BLaER1 treated with 17β-estradiol and CSF1 and Interleukin-3, amounts not matched to agents 10 nM and 100 nM (cell line): ENCODE data around the gene PPFIBP1.
A peak's percentile ranks its signal among the peaks of the same experiment; 100 is the strongest.

Experiments used
- H3K27ac ChIP-seq, 11 experiments: shearing (Covaris generic); formaldehyde crosslinking; 2 replicates each; pipeline ENCODE4 v1.8.1; 2022
- H3K27me3 ChIP-seq, 11 experiments: shearing (Covaris generic); formaldehyde crosslinking; 2 replicates each; pipeline ENCODE4 v1.8.1; 2022
- H3K36me3 ChIP-seq, 11 experiments: shearing (Covaris generic); formaldehyde crosslinking; 2 replicates each; pipeline ENCODE4 v1.8.1; 2022
- H3K4me1 ChIP-seq, 10 experiments: shearing (Covaris generic); formaldehyde crosslinking; 2 replicates each; pipeline ENCODE4 v1.8.1; 2022
- H3K4me2 ChIP-seq, 11 experiments: shearing (Covaris generic); formaldehyde crosslinking; 2 replicates each; pipeline ENCODE4 v1.8.1; 2022
- H3K4me3 ChIP-seq, 10 experiments: shearing (Covaris generic); formaldehyde crosslinking; 2 replicates each; pipeline ENCODE4 v1.8.1; 2022
- H3K9ac ChIP-seq, 11 experiments: shearing (Covaris generic); formaldehyde crosslinking; 2 replicates each; pipeline ENCODE4 v1.8.1; 2022
- H3K9me3 ChIP-seq, 11 experiments: shearing (Covaris generic); formaldehyde crosslinking; replicated peaks in 1 of 11; 2 replicates each; pipeline ENCODE4 v1.8.1; 2022
- H4K20me1 ChIP-seq, 11 experiments: shearing (Covaris generic); formaldehyde crosslinking; 2 replicates each; pipeline ENCODE4 v1.8.1; 2022
- Cebpa-rat ChIP-seq, 11 experiments: shearing (Covaris generic); IDR thresholded peaks; 2 replicates each; pipeline ENCODE4 v1.8.1; 2022

Gene PPFIBP1

GRCh38 chr12:27604431-27604830 is 80.4 kb downstream of the PPFIBP1 start:
- H3K4me2 ChIP-seq: no peak overlapping the region
- H3K4me1 ChIP-seq: peaks cover 0 to 41% (median 12%) of the 10 kb centered on the region in 10 experiments; a peak in 15 of 20 replicates
- H3K4me3 ChIP-seq: no peak overlapping the region
- H3K9ac ChIP-seq: no peak overlapping the region
- no peak for TF ChIP-seq Cebpa-rat (IDR thresholded peaks at IDR 0.05)
- H4K20me1 ChIP-seq: peaks cover 0 to under 1% (median 0%) of the 10 kb centered on the region in 11 experiments; a peak in 3 of 22 replicates
- H3K9me3 ChIP-seq: peaks cover 14 to 34% (median 27%) of the 10 kb centered on the region in 11 experiments
- H3K36me3 ChIP-seq: peaks cover 0 to 28% (median 17%) of the 10 kb centered on the region in 11 experiments; a peak in 14 of 22 replicates
- no peaks in the 10 kb centered on the region for H3K27me3 ChIP-seq
- no peak overlapping the region for H3K27ac ChIP-seq

- Histone ChIP-seq H3K36me3 (peaks cover 0 to 30% (median 17%) of the 10 kb centered on the region in 11 experiments; a peak in 15 of 22 replicates), H3K27ac (no peak overlapping the region), H3K9me3 (peaks cover 14 to 34% (median 27%) of the 10 kb centered on the region in 11 experiments), H3K4me1 (peaks cover 0 to 20% (median 2%) of the 10 kb centered on the region in 10 experiments; a peak in 8 of 20 replicates), H3K4me3 (no peak overlapping the region), H4K20me1 (peaks cover 0 to 7% (median 0%) of the 10 kb centered on the region in 11 experiments; a peak in 2 of 22 replicates), H3K9ac (no peak overlapping the region), H3K27me3 (no peaks in the 10 kb centered on the region), H3K4me2 (peak overlapping the region in 3 of 11 experiments; percentile 27 to 38 (median 38); a peak in 5 of 22 replicates)
- no peak for TF ChIP-seq Cebpa-rat (IDR thresholded peaks at IDR 0.05)
These were observed 83.0 kb downstream of the PPFIBP1 start for GRCh38 chr12:27606986-27607385.

- Histone ChIP-seq H3K4me3 (no peak overlapping the region), H3K27me3 (no peaks in the 10 kb centered on the region), H3K36me3 (peaks cover 0 to 36% (median 21%) of the 10 kb centered on the region in 11 experiments; a peak in 16 of 22 replicates), H3K9me3 (peaks cover 14 to 34% (median 27%) of the 10 kb centered on the region in 11 experiments), H3K4me1 (peaks cover 0 to 17% (median 2%) of the 10 kb centered on the region in 10 experiments; a peak in 8 of 20 replicates), H3K27ac (no peak overlapping the region), H3K4me2 (peak overlapping the region in 4 of 11 experiments; percentile 14 to 38 (median 32); a peak in 7 of 22 replicates), H4K20me1 (peaks cover 0 to 13% (median 0%) of the 10 kb centered on the region in 11 experiments; a peak in 2 of 22 replicates), H3K9ac (no peak overlapping the region)
- no peak for TF ChIP-seq Cebpa-rat (IDR thresholded peaks at IDR 0.05)
These were observed 83.6 kb downstream of the PPFIBP1 start for GRCh38 chr12:27607591-27607990.

- no peak for TF ChIP-seq Cebpa-rat (IDR thresholded peaks at IDR 0.05)
- H3K4me3 ChIP-seq: no peak overlapping the region
- H4K20me1 ChIP-seq: peaks cover 0 to 14% (median 0%) of the 10 kb centered on the region in 11 experiments; a peak in 2 of 22 replicates
- peaks cover 0 to 17% (median 2%) of the 10 kb centered on the region in 10 experiments; a peak in 8 of 20 replicates for H3K4me1 ChIP-seq
- peaks cover 0 to 44% (median 23%) of the 10 kb centered on the region in 11 experiments; a peak in 17 of 22 replicates for H3K36me3 ChIP-seq
- no peak overlapping the region for H3K9ac ChIP-seq
- peaks cover 13 to 23% (median 14%) of the 10 kb centered on the region in 11 experiments for H3K9me3 ChIP-seq
- H3K27ac ChIP-seq: no peak overlapping the region
- no peak overlapping the region for H3K4me2 ChIP-seq
- H3K27me3 ChIP-seq: no peaks in the 10 kb centered on the region
These were observed 84.9 kb downstream of the PPFIBP1 start for GRCh38 chr12:27608890-27609289.

GRCh38 chr12:27610374-27610773 is 86.4 kb downstream of the PPFIBP1 start:
- Histone ChIP-seq H3K9me3 (peaks cover 0 to 8% (median 0%) of the 10 kb centered on the region in 11 experiments; a peak in 3 of 22 replicates), H3K4me2 (no peak overlapping the region), H3K27ac (no peak overlapping the region), H3K4me1 (peaks cover 0 to 17% (median 2%) of the 10 kb centered on the region in 10 experiments; a peak in 8 of 20 replicates), H3K27me3 (no peaks in the 10 kb centered on the region), H3K4me3 (no peak overlapping the region), H3K36me3 (peaks cover 0 to 40% (median 9%) of the 10 kb centered on the region in 11 experiments; a peak in 13 of 22 replicates), H3K9ac (no peak overlapping the region), H4K20me1 (peaks cover 0 to 14% (median 0%) of the 10 kb centered on the region in 11 experiments; a peak in 2 of 22 replicates)
- no peak for TF ChIP-seq Cebpa-rat (IDR thresholded peaks at IDR 0.05)

- H3K9me3 ChIP-seq: peaks cover 0 to 13% (median 0%) of the 10 kb centered on the region in 11 experiments; a peak in 8 of 22 replicates
- no peak overlapping the region for H3K4me2 ChIP-seq
- no peak overlapping the region for H3K4me3 ChIP-seq
- no peak for TF ChIP-seq Cebpa-rat (IDR thresholded peaks at IDR 0.05)
- no peaks in the 10 kb centered on the region for H3K27me3 ChIP-seq
- H3K9ac ChIP-seq: no peak overlapping the region
- H3K36me3 ChIP-seq: peaks cover 0 to 44% (median 19%) of the 10 kb centered on the region in 11 experiments; a peak in 14 of 22 replicates
- H3K4me1 ChIP-seq: peaks cover 10 to 34% (median 23%) of the 10 kb centered on the region in 10 experiments
- H3K27ac ChIP-seq: no peak overlapping the region
- peaks cover 0 to 14% (median 0%) of the 10 kb centered on the region in 11 experiments; a peak in 1 of 22 replicates for H4K20me1 ChIP-seq
These were observed 90.4 kb downstream of the PPFIBP1 start for GRCh38 chr12:27614386-27614785.

- H3K27ac ChIP-seq: no peak overlapping the region
- H3K4me3 ChIP-seq: no peak overlapping the region
These were observed 90.9 kb downstream of the PPFIBP1 start for GRCh38 chr12:27614866-27615265.

GRCh38 chr12:27615331-27615891 is 91.4 kb downstream of the PPFIBP1 start:
- Histone ChIP-seq H3K4me2 (no peak overlapping the region), H4K20me1 (peaks cover 0 to 8% (median 0%) of the 10 kb centered on the region in 11 experiments; a peak in 1 of 22 replicates), H3K27me3 (no peaks in the 10 kb centered on the region), H3K9me3 (peaks cover 0 to 13% (median 0%) of the 10 kb centered on the region in 11 experiments; a peak in 8 of 22 replicates), H3K36me3 (peaks cover 0 to 44% (median 19%) of the 10 kb centered on the region in 11 experiments; a peak in 13 of 22 replicates), H3K4me3 (no peak overlapping the region), H3K9ac (no peak overlapping the region), H3K27ac (no peak overlapping the region), H3K4me1 (peaks cover 13 to 45% (median 32%) of the 10 kb centered on the region in 10 experiments)
- TF ChIP-seq Cebpa-rat (IDR thresholded peaks at IDR 0.05): no peak

More at GRCh38 chr12:27614866-27615265, 90.9 kb downstream of the PPFIBP1 start:
- H4K20me1 ChIP-seq: peaks cover 0 to 9% (median 0%) of the 10 kb centered on the region in 11 experiments; a peak in 1 of 22 replicates
- no peak for TF ChIP-seq Cebpa-rat (IDR thresholded peaks at IDR 0.05)
- peaks cover 0 to 44% (median 19%) of the 10 kb centered on the region in 11 experiments; a peak in 13 of 22 replicates for H3K36me3 ChIP-seq
- no peak overlapping the region for H3K4me2 ChIP-seq
- H3K9me3 ChIP-seq: peaks cover 0 to 13% (median 0%) of the 10 kb centered on the region in 11 experiments; a peak in 8 of 22 replicates
- H3K27me3 ChIP-seq: no peaks in the 10 kb centered on the region
- H3K4me1 ChIP-seq: peaks cover 13 to 39% (median 27%) of the 10 kb centered on the region in 10 experiments
- no peak overlapping the region for H3K9ac ChIP-seq
